HEK293 (cell line): ENCODE data around the gene RPL29.

ENCODE experiments used
- CTCF ChIA-PET: fragments of 350-600 bp; formaldehyde crosslinking; extraction: SDS; loops from one replicate; lab custom pipeline; 2021; ENCODE audit warnings: antibody characterized with exemption; lab: Yijun Ruan, JAX
- POLR2A ChIA-PET: fragments of 300-600 bp; formaldehyde crosslinking; extraction: SDS; loops from one replicate; lab custom pipeline; 2020; ENCODE audit warnings: antibody characterized with exemption, inconsistent platforms; lab: Yijun Ruan, JAX
- H3K27ac ChIP-seq: fragments of 200-500 bp; sonication (Bioruptor generic); 2 replicates; pipeline ENCODE4 v1.5.1; 2014; ENCODE audit warnings: low read depth, low read length, control low read depth, inconsistent platforms; ENCODE audit errors: extremely low read depth
- H3K36me3 ChIP-seq, 2 experiments: fragments of 200-500 bp in 1 of 2; sonication (Bioruptor generic) in 1 of 2; 1 replicate in 1 of 2; 2 replicates in 1 of 2; pipeline ENCODE4 v1.5.1; 2014 to 2017; ENCODE audit warnings: inconsistent platforms in 2 of 2, low read length in 2 of 2; ENCODE audit not compliant: control insufficient read depth in 2 of 2, insufficient read depth in 1 of 2
- H3K4me1 ChIP-seq: fragments of 200-500 bp; sonication (Bioruptor generic); 2 replicates; pipeline ENCODE4 v1.5.1; 2014; ENCODE audit warnings: mild to moderate bottlenecking, low read length, inconsistent platforms; ENCODE audit not compliant: control insufficient read depth, insufficient read depth
- H3K4me3 ChIP-seq: 2 replicates; pipeline ENCODE4 v1.5.1; 2011; ENCODE audit warnings: low read depth, mild to moderate bottlenecking, control low read depth, low read length, moderate library complexity
- H3K9me3 ChIP-seq: fragments of 200-500 bp; sonication (Bioruptor generic); 2 replicates; pipeline ENCODE4 v1.5.1; 2014; ENCODE audit warnings: low read depth, low read length, inconsistent platforms; ENCODE audit not compliant: control insufficient read depth, insufficient read depth
- FEZF1 ChIP-seq: fragments of 450-650 bp; formaldehyde crosslinking; IDR thresholded peaks from 2 replicates; pipeline ENCODE4 v1.5.1; 2016; ENCODE audit warnings: missing biosample characterization, missing genetic modification characterization
- YY1 ChIP-seq: fragments of 450-650 bp; formaldehyde crosslinking; IDR thresholded peaks from 2 replicates; pipeline ENCODE4 v1.5.1; 2018; ENCODE audit warnings: missing biosample characterization, missing genetic modification characterization
- ZBTB21 ChIP-seq: fragments of 450-650 bp; formaldehyde crosslinking; IDR thresholded peaks from 2 replicates; pipeline ENCODE4 v1.5.1; 2017; ENCODE audit warnings: missing biosample characterization, missing genetic modification characterization
- ZEB2 ChIP-seq: fragments of 450-650 bp; formaldehyde crosslinking; IDR thresholded peaks from 2 replicates; pipeline ENCODE4 v1.5.1; 2016; ENCODE audit warnings: missing biosample characterization, missing genetic modification characterization
- ZNF184 ChIP-seq: fragments of 450-650 bp; IDR thresholded peaks from 2 replicates; pipeline ENCODE4 v1.5.1; 2018; ENCODE audit warnings: missing biosample characterization, mild to moderate bottlenecking, missing genetic modification characterization
- ZNF202 ChIP-seq: fragments of 450-650 bp; formaldehyde crosslinking; IDR thresholded peaks from 2 replicates; pipeline ENCODE4 v1.5.1; 2016; ENCODE audit warnings: missing biosample characterization, missing genetic modification characterization, borderline replicate concordance
- ZNF404 ChIP-seq: fragments of 450-650 bp; formaldehyde crosslinking; IDR thresholded peaks from 2 replicates; pipeline ENCODE4 v1.5.1; 2017; ENCODE audit warnings: missing biosample characterization, missing genetic modification characterization
- ZNF423 ChIP-seq: fragments of 450-650 bp; formaldehyde crosslinking; IDR thresholded peaks from 2 replicates; pipeline ENCODE4 v1.5.1; 2016; ENCODE audit warnings: missing biosample characterization, missing genetic modification characterization
- ZNF433 ChIP-seq: fragments of 450-650 bp; formaldehyde crosslinking; IDR thresholded peaks from 2 replicates; pipeline ENCODE4 v1.5.1; 2016; ENCODE audit warnings: missing biosample characterization, missing genetic modification characterization, low read depth
- ZNF473 ChIP-seq: fragments of 450-650 bp; formaldehyde crosslinking; IDR thresholded peaks from 2 replicates; pipeline ENCODE4 v1.5.1; 2017; ENCODE audit warnings: missing biosample characterization, missing genetic modification characterization
- ZNF600 ChIP-seq: fragments of 450-650 bp; formaldehyde crosslinking; IDR thresholded peaks from 2 replicates; pipeline ENCODE4 v1.5.1; 2016; ENCODE audit warnings: missing biosample characterization, missing genetic modification characterization
- ZNF658 ChIP-seq: fragments of 450-650 bp; formaldehyde crosslinking; IDR thresholded peaks from 2 replicates; pipeline ENCODE4; 2016; ENCODE audit warnings: missing biosample characterization, missing genetic modification characterization
- ZNF692 ChIP-seq: fragments of 450-650 bp; formaldehyde crosslinking; IDR thresholded peaks from 2 replicates; pipeline ENCODE4 v1.5.1; 2016; ENCODE audit warnings: missing biosample characterization, missing genetic modification characterization
- ZNF768 ChIP-seq: fragments of 450-650 bp; formaldehyde crosslinking; IDR thresholded peaks from 2 replicates; pipeline ENCODE4 v1.5.1; 2018; ENCODE audit warnings: missing biosample characterization, mild to moderate bottlenecking, missing genetic modification characterization
- ZNF776 ChIP-seq: fragments of 450-650 bp; formaldehyde crosslinking; IDR thresholded peaks from 2 replicates; pipeline ENCODE4 v1.5.0; 2017; ENCODE audit warnings: missing biosample characterization, missing genetic modification characterization, borderline replicate concordance
- TF ChIP-seq, protein P1 (sequence below): fragments of 450-650 bp; formaldehyde crosslinking; IDR thresholded peaks from 2 replicates; pipeline ENCODE4 v1.5.1; 2016; ENCODE audit warnings: missing biosample characterization, missing genetic modification characterization
- TF ChIP-seq, protein P2 (sequence below): fragments of 450-650 bp; formaldehyde crosslinking; IDR thresholded peaks from 2 replicates; pipeline ENCODE4 v1.5.1; 2016; ENCODE audit warnings: missing biosample characterization, missing genetic modification characterization
- TF ChIP-seq, protein P3 (sequence below): fragments of 450-650 bp; formaldehyde crosslinking; IDR thresholded peaks from 2 replicates; pipeline ENCODE4 v1.5.1; 2016; ENCODE audit warnings: missing biosample characterization, missing genetic modification characterization

The RPL29 gene

GRCh38 chr3:51987568-51987967 lies 8.1 kb downstream of the RPL29 start (continued):
- TF ChIP-seq, protein P1, sequence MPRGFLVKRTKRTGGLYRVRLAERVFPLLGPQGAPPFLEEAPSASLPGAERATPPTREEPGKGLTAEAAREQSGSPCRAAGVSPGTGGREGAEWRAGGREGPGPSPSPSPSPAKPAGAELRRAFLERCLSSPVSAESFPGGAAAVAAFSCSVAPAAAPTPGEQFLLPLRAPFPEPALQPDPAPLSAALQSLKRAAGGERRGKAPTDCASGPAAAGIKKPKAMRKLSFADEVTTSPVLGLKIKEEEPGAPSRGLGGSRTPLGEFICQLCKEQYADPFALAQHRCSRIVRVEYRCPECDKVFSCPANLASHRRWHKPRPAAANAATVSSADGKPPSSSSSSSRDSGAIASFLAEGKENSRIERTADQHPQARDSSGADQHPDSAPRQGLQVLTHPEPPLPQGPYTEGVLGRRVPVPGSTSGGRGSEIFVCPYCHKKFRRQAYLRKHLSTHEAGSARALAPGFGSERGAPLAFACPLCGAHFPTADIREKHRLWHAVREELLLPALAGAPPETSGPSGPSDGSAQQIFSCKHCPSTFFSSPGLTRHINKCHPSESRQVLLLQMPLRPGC (tag by site-specific recombination): no peak
- TF ChIP-seq ZEB2 (tag by site-specific recombination) (no peak), FEZF1 (tag by site-specific recombination) (no peak)

GRCh38 chr3:51986010-51986947 lies 9.4 kb downstream of the RPL29 start:
- TF ChIP-seq ZNF692 (tag by site-specific recombination) (no peak), ZNF600 (tag by site-specific recombination) (no peak), ZNF768 (tag by site-specific recombination) (peak; percentile 40; the same call in 1 of the 2 replicates)
- TF ChIP-seq, protein P2, sequence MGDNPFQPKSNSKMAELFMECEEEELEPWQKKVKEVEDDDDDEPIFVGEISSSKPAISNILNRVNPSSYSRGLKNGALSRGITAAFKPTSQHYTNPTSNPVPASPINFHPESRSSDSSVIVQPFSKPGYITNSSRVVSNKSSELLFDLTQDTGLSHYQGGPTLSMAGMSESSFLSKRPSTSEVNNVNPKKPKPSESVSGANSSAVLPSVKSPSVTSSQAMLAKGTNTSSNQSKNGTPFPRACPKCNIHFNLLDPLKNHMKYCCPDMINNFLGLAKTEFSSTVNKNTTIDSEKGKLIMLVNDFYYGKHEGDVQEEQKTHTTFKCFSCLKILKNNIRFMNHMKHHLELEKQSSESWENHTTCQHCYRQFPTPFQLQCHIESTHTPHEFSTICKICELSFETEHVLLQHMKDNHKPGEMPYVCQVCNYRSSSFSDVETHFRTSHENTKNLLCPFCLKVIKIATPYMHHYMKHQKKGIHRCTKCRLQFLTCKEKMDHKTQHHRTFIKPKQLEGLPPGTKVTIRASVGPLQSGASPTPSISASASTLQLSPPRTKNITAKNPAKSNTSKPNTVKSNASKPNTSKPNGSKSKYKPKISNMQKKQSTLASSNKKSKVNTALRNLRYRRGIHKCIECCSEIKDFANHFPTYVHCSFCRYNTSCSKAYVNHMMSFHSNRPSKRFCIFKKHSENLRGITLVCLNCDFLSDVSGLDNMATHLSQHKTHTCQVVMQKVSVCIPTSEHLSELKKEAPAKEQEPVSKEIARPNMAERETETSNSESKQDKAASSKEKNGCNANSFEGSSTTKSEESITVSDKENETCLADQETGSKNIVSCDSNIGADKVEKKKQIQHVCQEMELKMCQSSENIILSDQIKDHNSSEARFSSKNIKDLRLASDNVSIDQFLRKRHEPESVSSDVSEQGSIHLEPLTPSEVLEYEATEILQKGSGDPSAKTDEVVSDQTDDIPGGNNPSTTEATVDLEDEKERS: no peak
- Histone ChIP-seq H3K4me3 (no peak overlapping the region), H3K9me3 (no peaks in the 10 kb centered on the region), H3K4me1 (no peaks in the 10 kb centered on the region), H3K36me3 (peaks cover 0 to under 1% of the 10 kb centered on the region in 2 experiments; a peak in 1 of 3 replicates), H3K27ac (no peak overlapping the region)
- ChIA-PET CTCF (interaction anchor here (0.7 to 1.1 kb wide), 3 partner anchors 12 to 15 kb away, joined by 3 to 5 read pairs (median 3); partner anchors contain the start of genes ABHD14A and ABHD14B), POLR2A (interaction anchor here (0.5 to 1.9 kb wide), 3 partner anchors 9 to 16 kb away, joined by 3 to 9 read pairs (median 3); partner anchors contain the start of gene RPL29)

- Histone ChIP-seq H3K27ac (no peak overlapping the region), H3K36me3 (peaks cover 0 to 8% of the 10 kb centered on the region in 2 experiments; a peak in 1 of 3 replicates), H3K9me3 (no peaks in the 10 kb centered on the region), H3K4me3 (no peak overlapping the region), H3K4me1 (no peaks in the 10 kb centered on the region)
- POLR2A ChIA-PET: interaction anchor here (0.6 to 3.6 kb wide), 2 partner anchors 10 to 190 kb away, joined by 3 to 47 read pairs; partner anchors contain the start of gene RPL29
- CTCF ChIA-PET: no interaction called here
- TF ChIP-seq ZNF776 (tag by site-specific recombination) (no peak), ZEB2 (tag by site-specific recombination) (no peak)
Observed at GRCh38 chr3:51985063-51985462, 10.6 kb downstream of the RPL29 start.

DNA sequence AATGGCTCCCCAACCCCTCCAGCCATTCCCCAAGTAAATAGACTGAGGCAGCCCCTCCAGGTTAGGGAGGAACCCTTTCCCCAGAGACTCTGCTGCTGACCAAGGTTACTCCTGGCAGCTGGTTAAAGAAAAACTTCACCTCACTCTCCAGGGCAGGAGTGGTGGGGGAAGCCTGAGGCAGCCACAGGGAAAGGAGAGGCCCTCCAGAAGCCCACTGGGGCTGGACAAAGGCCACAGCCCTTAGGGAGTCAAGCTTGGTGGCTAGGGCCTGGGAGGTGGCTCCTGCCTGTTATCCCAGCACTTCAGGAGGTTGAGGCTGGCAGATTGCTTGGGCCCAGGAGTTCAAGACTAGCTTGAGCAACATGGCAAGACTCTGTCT lies 11.4 kb downstream of the RPL29 start:
- POLR2A ChIA-PET: interaction anchor here (1.9 to 3.6 kb wide), 3 partner anchors 8 to 16 kb away, joined by 8 to 47 read pairs (median 43); partner anchors contain the start of genes PCBP4 and RPL29
- no peak overlapping the region for H3K4me3 ChIP-seq
- H3K27ac ChIP-seq: 0 out of 2 replicates have a peak overlapping the region, but pooled peaks have one; percentile 12
- peaks cover 0 to 8% of the 10 kb centered on the region in 2 experiments; a peak in 1 of 3 replicates for H3K36me3 ChIP-seq
- no peaks in the 10 kb centered on the region for H3K4me1 ChIP-seq
- no peaks in the 10 kb centered on the region for H3K9me3 ChIP-seq
- CTCF ChIA-PET: interaction anchor here (0.7 to 3.0 kb wide), 2 partner anchors 10 to 35 kb away, joined by 4 to 38 read pairs; partner anchors contain the start of genes ABHD14A and ABHD14B
- TF ChIP-seq YY1 (tag by site-specific recombination) (no peak), ZNF423 (tag by site-specific recombination) (no peak), ZNF202 (no peak), ZNF473 (tag by site-specific recombination) (no peak), ZNF184 (tag by site-specific recombination) (no peak), ZNF658 (tag by site-specific recombination) (no peak), ZNF404 (no peak), ZBTB21 (tag by site-specific recombination) (no peak), ZNF433 (tag by site-specific recombination) (no peak)
- TF ChIP-seq, protein P3, sequence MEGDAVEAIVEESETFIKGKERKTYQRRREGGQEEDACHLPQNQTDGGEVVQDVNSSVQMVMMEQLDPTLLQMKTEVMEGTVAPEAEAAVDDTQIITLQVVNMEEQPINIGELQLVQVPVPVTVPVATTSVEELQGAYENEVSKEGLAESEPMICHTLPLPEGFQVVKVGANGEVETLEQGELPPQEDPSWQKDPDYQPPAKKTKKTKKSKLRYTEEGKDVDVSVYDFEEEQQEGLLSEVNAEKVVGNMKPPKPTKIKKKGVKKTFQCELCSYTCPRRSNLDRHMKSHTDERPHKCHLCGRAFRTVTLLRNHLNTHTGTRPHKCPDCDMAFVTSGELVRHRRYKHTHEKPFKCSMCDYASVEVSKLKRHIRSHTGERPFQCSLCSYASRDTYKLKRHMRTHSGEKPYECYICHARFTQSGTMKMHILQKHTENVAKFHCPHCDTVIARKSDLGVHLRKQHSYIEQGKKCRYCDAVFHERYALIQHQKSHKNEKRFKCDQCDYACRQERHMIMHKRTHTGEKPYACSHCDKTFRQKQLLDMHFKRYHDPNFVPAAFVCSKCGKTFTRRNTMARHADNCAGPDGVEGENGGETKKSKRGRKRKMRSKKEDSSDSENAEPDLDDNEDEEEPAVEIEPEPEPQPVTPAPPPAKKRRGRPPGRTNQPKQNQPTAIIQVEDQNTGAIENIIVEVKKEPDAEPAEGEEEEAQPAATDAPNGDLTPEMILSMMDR (tag by site-specific recombination): no peak
